Vagina (tissue), 2 donors: Measurements from ENCODE around the gene CEP128. TPM values are rescaled to one million over a fixed set of nuclear protein-coding genes. Genes with fewer than 3 reads are reported as not detected.

ENCODE experiments used
- DNase-seq, 2 donors: peaks; one replicate each; pipeline ENCODE4 v3.0.0-alpha.2; 2017; ENCODE audit errors: extremely low spot score in 2 of 2
- H3K27ac ChIP-seq: fragments of 200-600 bp; sonication (generic); one replicate; pipeline ENCODE4 v1.5.1; 2019
- H3K27me3 ChIP-seq: fragments of 200-600 bp; sonication (generic); one replicate; pipeline ENCODE4 v1.5.1; 2019
- H3K36me3 ChIP-seq, 2 donors: fragments of 200-600 bp; sonication (generic); one replicate each; pipeline ENCODE4 v1.5.1; 2017 to 2019
- H3K4me1 ChIP-seq: fragments of 200-600 bp; sonication (generic); one replicate; pipeline ENCODE4 v1.5.1; 2019
- H3K4me3 ChIP-seq, 2 donors: fragments of 200-600 bp; sonication (generic); 1 replicate in 1 of 2; 2 replicates in 1 of 2; pipeline ENCODE4 v1.5.1; 2016 to 2019
- H3K9me3 ChIP-seq: fragments of 200-600 bp; sonication (generic); one replicate; pipeline ENCODE4 v1.5.1; 2019
- CTCF ChIP-seq, 3 experiments: fragments of 450-650 bp in 2 of 3; fragments of 200-600 bp in 1 of 3; sonication (generic) in 1 of 3; IDR thresholded peaks; one replicate each; pipeline ENCODE4 v1.5.1; 2017 to 2019; ENCODE audit warnings: antibody characterized with exemption in 3 of 3, mild to moderate bottlenecking in 2 of 3, moderate library complexity in 2 of 3
- POLR2A ChIP-seq, 2 donors: fragments of 450-650 bp; IDR thresholded peaks; one replicate each; pipeline ENCODE4 v1.6.1; 2017; ENCODE audit warnings: antibody characterized with exemption in 2 of 2, mild to moderate bottlenecking in 2 of 2, moderate library complexity in 2 of 2
- POLR2AphosphoS5 ChIP-seq, 2 donors: sonication (generic); formaldehyde crosslinking; IDR thresholded peaks; one replicate each; pipeline ENCODE4 v1.9.0; 2017; ENCODE audit warnings: antibody characterized with exemption in 2 of 2, mild to moderate bottlenecking in 2 of 2, low read depth in 1 of 2; ENCODE audit not compliant: insufficient read depth in 1 of 2
- intact Hi-C: fragments of 100-400 bp; cut with DNase I; formaldehyde crosslinking; loops from one replicate; pipeline ENCODE4 v1.15.1; 2023
- total RNA-seq: library from RNA; depleted of rRNA; stranded (reverse); fragments of >200 nt; gene quantifications from one replicate; pipeline ENCODE4 v1.2.3, GENCODE V29; 2016

CEP128 gene
- total RNA-seq, 1 donor from 2014 or later, result 6.6 TPM

GRCh38 chr14:80572666-80573065 is 368.9 kb downstream of the CEP128 start:
- DNase-seq, result no peak
- H3K9me3 ChIP-seq, result no peaks in the 10 kb centered on the region
- H3K4me3 ChIP-seq, result no peak overlapping the region
- intact Hi-C loops, result no loop called here
- H3K27ac ChIP-seq, result no peak overlapping the region
- TF ChIP-seq CTCF (IDR thresholded peaks at IDR 0.05), result no peak
- TF ChIP-seq POLR2AphosphoS5 (IDR thresholded peaks at IDR 0.05; ENCODE audit: insufficient read depth in 1 of 2, low read depth in 1 of 2), result no peak
- TF ChIP-seq POLR2A (IDR thresholded peaks at IDR 0.05), result no peak
- no peaks in the 10 kb centered on the region for H3K36me3 ChIP-seq
- no peaks in the 10 kb centered on the region for H3K4me1 ChIP-seq
- no peaks in the 10 kb centered on the region for H3K27me3 ChIP-seq

- no peaks in the 10 kb centered on the region for H3K27me3 ChIP-seq
- H3K27ac ChIP-seq, result no peak overlapping the region
- no peaks in the 10 kb centered on the region for H3K4me1 ChIP-seq
- intact Hi-C loops, result no loop called here
- no peaks in the 10 kb centered on the region for H3K9me3 ChIP-seq
- H3K36me3 ChIP-seq, result no peaks in the 10 kb centered on the region
- DNase-seq, result no peak
- no peak overlapping the region for H3K4me3 ChIP-seq
- TF ChIP-seq CTCF (IDR thresholded peaks at IDR 0.05) (no peak), POLR2A (IDR thresholded peaks at IDR 0.05) (no peak), POLR2AphosphoS5 (IDR thresholded peaks at IDR 0.05; ENCODE audit: insufficient read depth in 1 of 2, low read depth in 1 of 2) (no peak)
Observed at GRCh38 chr14:80570930-80571298, 370.6 kb downstream of the CEP128 start.

- Histone ChIP-seq H3K9me3 (no peaks in the 10 kb centered on the region), H3K4me1 (no peaks in the 10 kb centered on the region), H3K36me3 (no peaks in the 10 kb centered on the region), H3K27ac (no peak overlapping the region), H3K4me3 (no peak overlapping the region), H3K27me3 (no peaks in the 10 kb centered on the region)
- DNase-seq, result no peak
- intact Hi-C loops, result no loop called here
- peak in 1 of 2 donors; percentile 53 for TF ChIP-seq POLR2AphosphoS5 (IDR thresholded peaks at IDR 0.05; ENCODE audit: insufficient read depth in 1 of 2, low read depth in 1 of 2)
- no peak for TF ChIP-seq POLR2A (IDR thresholded peaks at IDR 0.05)
- no peak for TF ChIP-seq CTCF (IDR thresholded peaks at IDR 0.05)
Observed at GRCh38 chr14:80567905-80568536, 373.5 kb downstream of the CEP128 start.

GRCh38 chr14:80565001-80565400 is 376.5 kb downstream of the CEP128 start:
- no peaks in the 10 kb centered on the region for H3K9me3 ChIP-seq
- H3K27ac ChIP-seq, result no peak overlapping the region
- no peak for DNase-seq
- H3K4me1 ChIP-seq, result no peaks in the 10 kb centered on the region
- intact Hi-C loops, result no loop called here
- H3K36me3 ChIP-seq, result no peaks in the 10 kb centered on the region
- TF ChIP-seq POLR2AphosphoS5 (IDR thresholded peaks at IDR 0.05; ENCODE audit: insufficient read depth in 1 of 2, low read depth in 1 of 2), result no peak
- no peak for TF ChIP-seq CTCF (IDR thresholded peaks at IDR 0.05)
- no peak for TF ChIP-seq POLR2A (IDR thresholded peaks at IDR 0.05)
- no peaks in the 10 kb centered on the region for H3K27me3 ChIP-seq
- H3K4me3 ChIP-seq, result no peak overlapping the region

GRCh38 chr14:80564051-80564450 is 377.5 kb downstream of the CEP128 start:
- Histone ChIP-seq H3K4me3 (no peak overlapping the region), H3K27ac (no peak overlapping the region), H3K36me3 (no peaks in the 10 kb centered on the region), H3K9me3 (no peaks in the 10 kb centered on the region), H3K27me3 (no peaks in the 10 kb centered on the region), H3K4me1 (no peaks in the 10 kb centered on the region)
- no peak for DNase-seq
- TF ChIP-seq POLR2AphosphoS5 (IDR thresholded peaks at IDR 0.05; ENCODE audit: insufficient read depth in 1 of 2, low read depth in 1 of 2) (no peak), POLR2A (IDR thresholded peaks at IDR 0.05) (no peak), CTCF (IDR thresholded peaks at IDR 0.05) (no peak)
- intact Hi-C loops, result no loop called here
